Stimulated activated naive CD8-positive, alpha-beta T cell treated with anti-CD3 and anti-CD28 coated beads, Interleukin-15, Interleukin-2, amounts not matched to agents 100 ng/mL and 50 ng/mL, for 24 hours (primary cell): ENCODE data around the gene SAMD4A.

Experiments used
- H3K27ac Mint-ChIP-seq: one replicate; pipeline ENCODE4 v1.8.0; 2021; ENCODE audit warnings: mild to moderate bottlenecking, mixed read lengths
- H3K27me3 Mint-ChIP-seq: one replicate; pipeline ENCODE4 v1.8.0; 2021; ENCODE audit warnings: mixed read lengths
- H3K36me3 Mint-ChIP-seq: one replicate; pipeline ENCODE4 v1.8.0; 2021; ENCODE audit warnings: low read depth, mixed read lengths
- H3K4me1 Mint-ChIP-seq: one replicate; pipeline ENCODE4 v1.8.0; 2021; ENCODE audit warnings: low read depth, mixed read lengths
- H3K4me3 Mint-ChIP-seq: one replicate; pipeline ENCODE4 v1.8.0; 2021; ENCODE audit warnings: mild to moderate bottlenecking, mixed read lengths
- H3K9me3 Mint-ChIP-seq: one replicate; pipeline ENCODE4 v1.8.0; 2021; ENCODE audit warnings: mixed read lengths

Gene SAMD4A

DNA sequence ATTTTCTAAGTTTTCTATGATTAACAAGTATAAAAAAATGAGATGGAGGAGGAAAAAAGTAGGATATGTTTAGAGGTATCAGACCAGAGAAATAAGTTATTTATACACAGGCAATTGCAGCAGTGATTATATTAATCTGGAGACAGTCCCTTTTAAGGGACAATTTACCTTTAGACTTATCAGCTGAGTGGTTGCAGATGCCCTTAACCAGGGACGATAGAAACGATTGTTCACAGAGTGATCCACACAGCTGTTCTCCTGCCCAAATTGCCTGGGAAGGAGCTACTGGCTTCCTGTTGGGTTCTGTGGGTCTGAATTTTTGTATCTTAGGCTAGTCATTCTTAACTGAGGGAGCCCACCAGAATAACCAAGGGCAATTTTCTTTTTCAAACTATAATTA lies 269.3 kb downstream of the SAMD4A start:
- Mint-ChIP-seq H3K27me3 (no peaks in the 10 kb centered on the region), H3K4me1 (no peaks in the 10 kb centered on the region), H3K9me3 (peaks cover under 1% of the 10 kb centered on the region), H3K4me3 (no peak overlapping the region), H3K36me3 (peaks cover 24% of the 10 kb centered on the region), H3K27ac (no peak overlapping the region)

DNA sequence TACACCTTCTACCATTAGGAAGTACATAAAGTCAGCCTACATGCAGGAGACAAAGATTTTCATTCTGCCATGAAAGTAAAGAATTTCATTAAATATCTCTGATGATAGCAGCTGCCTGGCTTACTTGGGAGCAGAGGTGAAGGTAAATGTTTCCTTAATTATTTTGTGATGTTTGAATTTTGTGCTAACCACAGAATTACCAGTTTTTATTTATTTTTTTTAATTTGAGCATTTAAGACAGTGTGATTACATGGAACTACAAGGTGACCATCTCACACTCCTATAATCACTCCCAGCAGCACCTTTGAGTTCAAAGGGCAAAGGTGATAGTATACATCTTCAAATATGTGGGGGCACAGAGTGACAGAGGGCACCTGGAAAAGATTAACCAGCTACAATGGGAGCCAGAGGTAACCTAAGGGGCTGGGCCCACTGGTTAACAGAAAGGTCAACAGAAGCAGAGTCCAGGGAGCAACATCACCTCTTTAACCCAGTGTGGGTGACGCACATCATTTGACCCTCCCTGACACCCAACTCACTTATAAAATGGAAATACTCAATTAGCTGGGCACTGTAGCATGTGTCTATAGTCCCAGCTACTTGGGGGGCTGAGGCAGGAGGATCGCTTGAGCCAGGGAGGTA lies 270.7 kb downstream of the SAMD4A start:
- Mint-ChIP-seq H3K4me1 (no peaks in the 10 kb centered on the region), H3K27ac (no peak overlapping the region), H3K27me3 (no peaks in the 10 kb centered on the region), H3K9me3 (no peaks in the 10 kb centered on the region), H3K4me3 (no peak overlapping the region), H3K36me3 (peaks cover 33% of the 10 kb centered on the region)

DNA sequence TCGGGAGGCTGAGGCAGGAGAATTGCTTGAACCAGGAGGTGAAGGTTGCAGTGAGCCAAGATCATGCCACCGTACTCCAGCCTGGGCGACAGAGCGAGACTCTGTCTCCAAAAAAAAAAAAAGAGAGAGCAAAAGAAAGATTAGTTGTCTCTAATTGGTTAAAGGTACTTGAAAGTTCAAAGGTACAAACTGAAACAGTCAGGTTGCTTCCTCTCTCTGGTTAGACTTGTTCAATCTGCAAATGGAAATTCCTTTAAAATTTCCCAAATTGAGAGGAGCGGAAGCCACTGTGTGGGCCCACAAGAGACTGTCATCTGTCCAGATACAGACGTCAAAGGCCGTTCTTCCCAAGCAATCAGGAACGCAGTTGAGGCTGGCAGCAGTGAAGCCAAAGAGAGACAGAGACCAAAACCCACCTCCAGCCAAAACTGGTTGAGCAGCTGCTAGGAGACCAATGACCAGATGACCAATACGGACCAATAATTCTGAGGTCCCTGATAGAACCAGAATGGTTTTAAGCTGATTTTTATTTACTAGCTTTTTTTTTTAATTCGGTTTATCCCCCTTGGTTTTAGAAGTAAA lies 272.1 kb downstream of the SAMD4A start:
- Mint-ChIP-seq H3K4me1 (no peaks in the 10 kb centered on the region), H3K4me3 (no peak overlapping the region), H3K27ac (no peak overlapping the region), H3K27me3 (no peaks in the 10 kb centered on the region), H3K36me3 (peaks cover 37% of the 10 kb centered on the region), H3K9me3 (no peaks in the 10 kb centered on the region)

DNA sequence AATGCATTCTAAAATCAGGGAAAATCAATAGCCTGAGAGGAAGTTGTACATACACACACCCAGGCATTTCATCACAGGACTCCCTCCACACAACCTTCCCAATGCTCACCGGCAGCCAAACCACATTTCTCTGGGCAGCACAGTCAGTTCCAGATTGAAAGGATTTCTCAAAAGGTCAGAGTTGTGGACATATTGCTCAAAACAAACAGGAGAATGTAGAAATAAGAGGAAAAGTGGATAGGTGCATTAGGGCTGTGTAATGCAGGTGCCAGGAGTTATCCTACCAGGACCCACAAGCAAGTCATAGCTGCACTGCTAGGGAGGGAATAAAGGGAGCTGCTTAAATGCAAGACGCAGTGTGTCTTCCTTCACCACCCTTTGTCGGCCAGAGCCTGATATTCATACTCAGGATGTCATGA lies 272.8 kb downstream of the SAMD4A start:
- H3K9me3 Mint-ChIP-seq, result no peaks in the 10 kb centered on the region
- H3K4me1 Mint-ChIP-seq, result no peaks in the 10 kb centered on the region
- H3K36me3 Mint-ChIP-seq, result peaks cover 42% of the 10 kb centered on the region
- no peak overlapping the region for H3K27ac Mint-ChIP-seq
- no peak overlapping the region for H3K4me3 Mint-ChIP-seq
- no peaks in the 10 kb centered on the region for H3K27me3 Mint-ChIP-seq

DNA sequence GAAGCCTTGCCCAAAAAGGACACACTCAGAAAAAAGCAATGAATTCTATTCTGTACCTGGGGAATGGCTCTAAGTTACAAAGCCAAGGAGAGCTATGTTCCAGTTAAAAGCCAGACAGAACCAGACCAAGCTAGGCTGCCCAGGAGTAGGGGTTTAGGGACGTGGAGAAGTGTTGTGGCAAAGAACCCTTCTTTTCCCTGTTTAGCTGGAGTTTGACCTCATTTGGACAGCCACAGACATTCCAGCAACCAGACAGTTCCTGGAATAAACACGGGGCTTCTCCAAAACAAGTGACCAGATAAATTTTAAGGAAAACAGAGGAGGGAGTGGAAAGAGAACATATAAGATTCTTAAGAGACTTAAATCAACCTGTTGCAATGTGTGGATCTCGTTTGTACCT lies 273.4 kb downstream of the SAMD4A start:
- no peaks in the 10 kb centered on the region for H3K9me3 Mint-ChIP-seq
- peaks cover 43% of the 10 kb centered on the region for H3K36me3 Mint-ChIP-seq
- H3K27ac Mint-ChIP-seq, result no peak overlapping the region
- H3K4me1 Mint-ChIP-seq, result no peaks in the 10 kb centered on the region
- H3K27me3 Mint-ChIP-seq, result no peaks in the 10 kb centered on the region
- no peak overlapping the region for H3K4me3 Mint-ChIP-seq

DNA sequence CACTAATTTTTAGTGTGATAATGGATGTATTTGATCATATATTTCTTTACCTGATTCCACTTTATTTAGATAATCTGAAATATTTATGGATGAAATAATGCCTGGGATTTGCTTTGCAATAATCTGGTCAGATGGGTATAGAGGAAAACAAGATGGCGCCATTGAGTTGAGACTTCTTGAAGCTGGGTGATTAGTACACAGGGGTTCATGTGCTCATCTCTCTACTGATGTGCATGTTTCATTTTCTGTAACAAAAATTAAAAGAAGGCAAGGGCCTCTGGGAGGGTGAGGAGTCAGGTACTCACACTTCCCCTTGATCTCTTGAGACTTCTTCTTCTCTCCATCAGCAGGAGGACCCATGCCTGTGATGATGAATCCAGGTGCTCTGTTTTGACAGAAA lies 273.9 kb downstream of the SAMD4A start:
- no peak overlapping the region for H3K4me3 Mint-ChIP-seq
- no peaks in the 10 kb centered on the region for H3K27me3 Mint-ChIP-seq
- H3K9me3 Mint-ChIP-seq, result no peaks in the 10 kb centered on the region
- H3K27ac Mint-ChIP-seq, result no peak overlapping the region
- H3K36me3 Mint-ChIP-seq, result peaks cover 47% of the 10 kb centered on the region
- H3K4me1 Mint-ChIP-seq, result no peaks in the 10 kb centered on the region
